HG03457 (cell line): Measurements from ENCODE around the gene MOGAT2.
"Not testable (repeated sequence)": the region's sequence is repeated elsewhere in the genome, so short reads cannot be mapped to it uniquely, and the experiment has no call there.

ENCODE experiments used
- ATAC-seq: cut with Tn5 transposase; IDR thresholded peaks from one replicate; pipeline ENCODE4 v1.9.1; 2021; ENCODE audit warnings: moderate number of reproducible peaks; ENCODE audit not compliant: unreplicated experiment

MOGAT2 gene

GRCh38 chr11:75718419-75719339 is 1.0 kb downstream of the MOGAT2 start:
- ATAC-seq, result no peak

GRCh38 chr11:75719340-75720239 is 2.0 kb downstream of the MOGAT2 start:
- ATAC-seq, result no peak

GRCh38 chr11:75720639-75721038 is 3.0 kb downstream of the MOGAT2 start:
- no peak for ATAC-seq

- ATAC-seq, result no peak
Measured at GRCh38 chr11:75721852-75722668, 4.4 kb downstream of the MOGAT2 start.

GRCh38 chr11:75722669-75723042 is 5.0 kb downstream of the MOGAT2 start:
- no peak for ATAC-seq

GRCh38 chr11:75725547-75726320 is 8.1 kb downstream of the MOGAT2 start:
- no peak for ATAC-seq

- no peak for ATAC-seq
Measured at GRCh38 chr11:75728992-75729391, 11.4 kb downstream of the MOGAT2 start.

GRCh38 chr11:75731095-75731494 is 13.5 kb downstream of the MOGAT2 start:
- ATAC-seq, result no peak

- ATAC-seq, result no peak
Measured at GRCh38 chr11:75733071-75733430, 15.4 kb downstream of the MOGAT2 start.

GRCh38 chr11:75733431-75734107 is 15.9 kb downstream of the MOGAT2 start:
- no peak for ATAC-seq

GRCh38 chr11:75734491-75735180 is 17.0 kb downstream of the MOGAT2 start:
- ATAC-seq, result no peak

- ATAC-seq, result no peak
Measured at GRCh38 chr11:75735181-75735845, 17.7 kb downstream of the MOGAT2 start.

- ATAC-seq, result no peak
Measured at GRCh38 chr11:75737314-75737713, 19.7 kb downstream of the MOGAT2 start.

- no peak for ATAC-seq
Measured at GRCh38 chr11:75740681-75741080, 23.0 kb downstream of the MOGAT2 start.

- ATAC-seq, result not testable (repeated sequence)
Measured at GRCh38 chr11:75743159-75743558, 25.5 kb downstream of the MOGAT2 start.

- no peak for ATAC-seq
Measured at GRCh38 chr11:75743711-75744563, 26.3 kb downstream of the MOGAT2 start.

GRCh38 chr11:75745807-75746206 is 28.2 kb downstream of the MOGAT2 start:
- ATAC-seq, result no peak
